Loucy (cell line): ENCODE measurements around the gene SCARB1.

Experiments
- H2AFZ ChIP-seq: fragments of 200-600 bp; sonication (generic); 2 replicates; pipeline ENCODE4 v1.6.0; 2016; ENCODE audit warnings: antibody characterized with exemption, mild to moderate bottlenecking, low read length, moderate library complexity
- H3F3A ChIP-seq: fragments of 200-600 bp; 2 replicates; pipeline ENCODE4 v1.6.0; 2016; ENCODE audit warnings: antibody characterized with exemption, low read depth, mild to moderate bottlenecking
- H3K27me3 ChIP-seq: fragments of 200-600 bp; sonication (generic); 2 replicates; pipeline ENCODE4 v1.6.1; 2014; ENCODE audit warnings: low read length, mild to moderate bottlenecking; ENCODE audit not compliant: insufficient read depth, poor library complexity, severe bottlenecking
- H3K36me3 ChIP-seq: fragments of 200-600 bp; sonication (generic); 2 replicates; pipeline ENCODE4 v1.6.1; 2016; ENCODE audit warnings: low read length; ENCODE audit not compliant: insufficient read depth
- H3K4me1 ChIP-seq: fragments of 200-600 bp; sonication (generic); 2 replicates; pipeline ENCODE4 v1.5.1; 2014; ENCODE audit warnings: low read length, mild to moderate bottlenecking; ENCODE audit not compliant: insufficient read depth, poor library complexity, severe bottlenecking
- H3K4me2 ChIP-seq: fragments of 200-600 bp; sonication (generic); 2 replicates; pipeline ENCODE4 v1.6.0; 2014; ENCODE audit warnings: antibody characterized with exemption, low read length, low read depth, mild to moderate bottlenecking; ENCODE audit not compliant: poor library complexity, severe bottlenecking
- H3K4me3 ChIP-seq: fragments of 200-600 bp; sonication (generic); 2 replicates; pipeline ENCODE4 v1.5.1; 2014; ENCODE audit warnings: low read length, mild to moderate bottlenecking, mixed read lengths; ENCODE audit not compliant: poor library complexity, severe bottlenecking
- H3K79me2 ChIP-seq: fragments of 200-600 bp; sonication (generic); 2 replicates; pipeline ENCODE4 v1.6.1; 2014; ENCODE audit warnings: low read length; ENCODE audit not compliant: insufficient read depth
- H3K9ac ChIP-seq: fragments of 200-600 bp; sonication (generic); 2 replicates; pipeline ENCODE4 v1.6.0; 2014; ENCODE audit warnings: mild to moderate bottlenecking, low read depth, low read length, moderate library complexity; ENCODE audit not compliant: poor library complexity, severe bottlenecking
- H3K9me2 ChIP-seq: fragments of 200-600 bp; sonication (generic); replicated peaks from 2 replicates; pipeline ENCODE4 v1.6.1; 2016; ENCODE audit warnings: low read depth, low read length, mixed read lengths
- H3K9me3 ChIP-seq: fragments of 200-600 bp; sonication (generic); 2 replicates; pipeline ENCODE4 v1.6.1; 2014; ENCODE audit warnings: mild to moderate bottlenecking, antibody characterized with exemption, low read length, low read depth; ENCODE audit not compliant: insufficient read depth
- H4K20me1 ChIP-seq: fragments of 200-600 bp; sonication (generic); 2 replicates; pipeline ENCODE4 v1.6.0; 2014; ENCODE audit warnings: antibody characterized with exemption, low read length, mild to moderate bottlenecking; ENCODE audit not compliant: insufficient read depth, poor library complexity, severe bottlenecking
- EZH2phosphoT487 ChIP-seq: fragments of 200-600 bp; IDR thresholded peaks from 2 replicates; pipeline ENCODE4 v1.6.1; 2018; ENCODE audit warnings: antibody characterized with exemption, mild to moderate bottlenecking, moderate library complexity, borderline replicate concordance
- TF ChIP-seq, protein P1 (sequence below): fragments of 200-600 bp; sonication (generic); conservative IDR thresholded peaks from 2 replicates; pipeline ENCODE4 v1.5.1; 2014; ENCODE audit warnings: mild to moderate bottlenecking, antibody characterized with exemption, low read length

Gene SCARB1

GRCh38 chr12:124875803-124876132 is 12.1 kb upstream of the SCARB1 start:
- no peak overlapping the region for H2AFZ ChIP-seq

GRCh38 chr12:124874988-124875802 is 11.5 kb upstream of the SCARB1 start:
- Histone ChIP-seq H3F3A (no peaks in the 10 kb centered on the region), H2AFZ (no peak overlapping the region), H3K27me3 (no peaks in the 10 kb centered on the region), H3K4me3 (no peak overlapping the region), H3K79me2 (no peaks in the 10 kb centered on the region), H3K9ac (no peak overlapping the region), H3K4me2 (no peak overlapping the region), H3K4me1 (no peaks in the 10 kb centered on the region), H3K9me3 (no peaks in the 10 kb centered on the region), H4K20me1 (no peaks in the 10 kb centered on the region), H3K9me2 (no peaks in the 10 kb centered on the region), H3K36me3 (no peaks in the 10 kb centered on the region)
- TF ChIP-seq, protein P1, sequence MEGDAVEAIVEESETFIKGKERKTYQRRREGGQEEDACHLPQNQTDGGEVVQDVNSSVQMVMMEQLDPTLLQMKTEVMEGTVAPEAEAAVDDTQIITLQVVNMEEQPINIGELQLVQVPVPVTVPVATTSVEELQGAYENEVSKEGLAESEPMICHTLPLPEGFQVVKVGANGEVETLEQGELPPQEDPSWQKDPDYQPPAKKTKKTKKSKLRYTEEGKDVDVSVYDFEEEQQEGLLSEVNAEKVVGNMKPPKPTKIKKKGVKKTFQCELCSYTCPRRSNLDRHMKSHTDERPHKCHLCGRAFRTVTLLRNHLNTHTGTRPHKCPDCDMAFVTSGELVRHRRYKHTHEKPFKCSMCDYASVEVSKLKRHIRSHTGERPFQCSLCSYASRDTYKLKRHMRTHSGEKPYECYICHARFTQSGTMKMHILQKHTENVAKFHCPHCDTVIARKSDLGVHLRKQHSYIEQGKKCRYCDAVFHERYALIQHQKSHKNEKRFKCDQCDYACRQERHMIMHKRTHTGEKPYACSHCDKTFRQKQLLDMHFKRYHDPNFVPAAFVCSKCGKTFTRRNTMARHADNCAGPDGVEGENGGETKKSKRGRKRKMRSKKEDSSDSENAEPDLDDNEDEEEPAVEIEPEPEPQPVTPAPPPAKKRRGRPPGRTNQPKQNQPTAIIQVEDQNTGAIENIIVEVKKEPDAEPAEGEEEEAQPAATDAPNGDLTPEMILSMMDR, result no peak
- no peak for TF ChIP-seq EZH2phosphoT487

More at GRCh38 chr12:124875803-124876132, 12.1 kb upstream of the SCARB1 start:
- Histone ChIP-seq H3K79me2 (no peaks in the 10 kb centered on the region), H3K27me3 (no peaks in the 10 kb centered on the region), H3K9ac (no peak overlapping the region), H3K4me1 (no peaks in the 10 kb centered on the region), H3K4me2 (no peak overlapping the region), H3K36me3 (no peaks in the 10 kb centered on the region), H4K20me1 (no peaks in the 10 kb centered on the region), H3K9me3 (no peaks in the 10 kb centered on the region), H3F3A (no peaks in the 10 kb centered on the region), H3K9me2 (no peaks in the 10 kb centered on the region), H3K4me3 (no peak overlapping the region)
- TF ChIP-seq EZH2phosphoT487, result no peak
- TF ChIP-seq, protein P1, result no peak

DNA sequence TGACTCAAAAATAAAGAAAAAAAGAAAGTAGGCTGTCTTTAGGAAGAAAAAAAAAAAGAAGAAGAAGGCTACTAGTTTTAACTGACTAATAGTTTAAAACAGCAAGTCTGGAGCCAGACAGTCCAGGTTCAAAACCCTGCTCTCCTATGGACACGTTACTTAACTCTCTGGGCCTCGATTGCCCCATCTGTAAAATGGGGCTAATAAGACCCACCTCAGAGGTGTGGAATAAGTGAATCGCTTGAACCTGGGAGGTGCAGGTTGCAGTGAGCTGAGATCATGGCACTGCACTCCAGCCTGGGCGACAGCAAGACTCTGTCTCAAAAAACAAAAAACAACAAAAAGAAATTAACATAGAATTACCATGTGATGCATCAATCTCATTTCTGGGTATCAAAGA is 10.5 kb upstream of the SCARB1 start:
- H3F3A ChIP-seq, result no peaks in the 10 kb centered on the region
- H3K27me3 ChIP-seq, result no peaks in the 10 kb centered on the region
- no peaks in the 10 kb centered on the region for H3K79me2 ChIP-seq
- no peaks in the 10 kb centered on the region for H3K9me2 ChIP-seq
- no peak overlapping the region for H2AFZ ChIP-seq
- TF ChIP-seq EZH2phosphoT487, result no peak
- TF ChIP-seq, protein P1, result no peak
- H3K4me1 ChIP-seq, result no peaks in the 10 kb centered on the region
- no peaks in the 10 kb centered on the region for H3K36me3 ChIP-seq
- no peaks in the 10 kb centered on the region for H4K20me1 ChIP-seq
- no peak overlapping the region for H3K9ac ChIP-seq
- no peak overlapping the region for H3K4me3 ChIP-seq
- H3K9me3 ChIP-seq, result no peaks in the 10 kb centered on the region
- no peak overlapping the region for H3K4me2 ChIP-seq
